Measurements from ENCODE around the gene SUPT3H. TPM values are rescaled to one million over a fixed set of nuclear protein-coding genes. Genes with fewer than 3 reads are reported as not detected.

Gene SUPT3H
- total and polyA plus RNA-seq, 2 of the 13 experiments (the other 11 are each of a cell fraction or from before 2014, with no cell fraction given), result 11.9 to 36.1 TPM

DNA sequence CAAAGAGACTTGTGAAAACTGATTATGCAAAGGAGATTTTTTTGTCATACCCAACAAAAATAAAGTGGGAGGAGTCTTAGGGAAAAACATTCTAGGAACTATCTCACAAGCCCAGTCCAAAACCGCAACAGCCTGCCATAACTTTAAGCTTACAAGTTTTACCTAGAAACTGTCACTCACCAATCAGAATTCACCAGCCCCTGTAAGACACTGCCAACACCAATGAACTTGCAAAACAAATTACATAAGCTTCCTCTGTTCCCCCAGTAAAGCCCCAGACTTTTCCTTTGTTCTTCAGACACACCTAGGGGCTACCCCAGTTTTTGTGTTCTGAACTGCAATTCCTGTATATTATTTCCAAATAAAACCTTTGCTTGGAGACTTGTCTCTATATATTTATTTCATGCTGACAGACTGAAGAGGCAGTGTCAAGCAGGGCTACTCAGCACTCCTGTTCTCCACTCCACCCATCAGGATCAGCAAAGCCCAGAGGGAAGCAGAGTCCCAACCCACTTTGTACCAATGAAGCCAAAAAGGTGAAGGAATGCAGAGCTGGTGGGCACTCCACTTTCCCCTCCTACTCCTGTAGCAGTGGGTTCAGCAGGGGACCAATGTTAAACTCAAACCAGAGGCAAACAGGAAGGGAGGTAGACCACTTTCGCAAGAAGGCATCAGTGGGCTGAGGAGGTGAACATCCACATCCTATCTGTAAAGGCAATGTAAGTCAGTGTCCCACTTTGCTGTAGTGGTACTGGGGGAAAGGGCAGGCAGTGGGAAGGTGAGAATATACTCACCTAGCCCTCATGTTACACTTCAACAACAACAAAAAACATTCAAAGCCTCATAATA, 192.1 kb downstream of the SUPT3H start (continued):
- TF ChIP-seq NFAT5 (CRISPR knock-in tag; IDR thresholded peaks at IDR 0.05) (no peak), ARNT2 (CRISPR knock-in tag; IDR thresholded peaks at IDR 0.05; ENCODE audit: low read depth) (no peak), NR1H2 (CRISPR knock-in tag; IDR thresholded peaks at IDR 0.05; ENCODE audit: borderline replicate concordance, low read depth) (no peak), MAFF (IDR thresholded peaks at IDR 0.05; ENCODE audit: low read depth, low read length) (no peak), U2AF2 (IDR thresholded peaks at IDR 0.05; ENCODE audit: low read depth, low read length) (no peak), ZSCAN21 (CRISPR knock-in tag; IDR thresholded peaks at IDR 0.05; ENCODE audit: borderline replicate concordance) (no peak), HMGXB4 (CRISPR knock-in tag; IDR thresholded peaks at IDR 0.05; ENCODE audit: borderline replicate concordance in 1 of 2, low read depth in 1 of 2) (no peak), HNRNPUL1 (IDR thresholded peaks at IDR 0.05; ENCODE audit: low read depth, low read length) (no peak), SALL1 (CRISPR knock-in tag; IDR thresholded peaks at IDR 0.05) (peak; percentile 50), HNRNPL (IDR thresholded peaks at IDR 0.05; ENCODE audit: low read depth, low read length) (no peak), PAF1 (CRISPR knock-in tag; IDR thresholded peaks at IDR 0.05) (no peak), ZNF20 (CRISPR knock-in tag; IDR thresholded peaks at IDR 0.05) (no peak), SOX6 (IDR thresholded peaks at IDR 0.05) (no peak), SOX6 (CRISPR knock-in tag; IDR thresholded peaks at IDR 0.05) (0 out of 2 replicates have a peak, but pooled peaks have one; percentile 21), MLLT10 (CRISPR knock-in tag; IDR thresholded peaks at IDR 0.05) (no peak), ZNF703 (CRISPR knock-in tag; IDR thresholded peaks at IDR 0.05; ENCODE audit: borderline replicate concordance) (no peak), TFDP1 (CRISPR knock-in tag; IDR thresholded peaks at IDR 0.05; ENCODE audit: borderline replicate concordance) (no peak)
- TF ChIP-seq, protein P1, sequence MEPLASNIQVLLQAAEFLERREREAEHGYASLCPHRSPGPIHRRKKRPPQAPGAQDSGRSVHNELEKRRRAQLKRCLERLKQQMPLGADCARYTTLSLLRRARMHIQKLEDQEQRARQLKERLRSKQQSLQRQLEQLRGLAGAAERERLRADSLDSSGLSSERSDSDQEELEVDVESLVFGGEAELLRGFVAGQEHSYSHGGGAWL (CRISPR knock-in tag; IDR thresholded peaks at IDR 0.05), result no peak
- TF ChIP-seq, protein P2, sequence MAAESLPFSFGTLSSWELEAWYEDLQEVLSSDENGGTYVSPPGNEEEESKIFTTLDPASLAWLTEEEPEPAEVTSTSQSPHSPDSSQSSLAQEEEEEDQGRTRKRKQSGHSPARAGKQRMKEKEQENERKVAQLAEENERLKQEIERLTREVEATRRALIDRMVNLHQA (CRISPR knock-in tag; IDR thresholded peaks at IDR 0.05), result no peak

Measured in HepG2 (cell line).